GM23338 (cell line): ENCODE results near the gene CDC42BPA. TPM values are rescaled to one million over a fixed set of nuclear protein-coding genes. Genes with fewer than 3 reads are reported as not detected.

Experiments
- ATAC-seq: fragments of 200-7000 bp; cut with Tn5 transposase; 3 replicates; pipeline ENCODE4 v1.9.1; 2020
- DNase-seq: peaks from one replicate; pipeline ENCODE4 v3.0.0-alpha.2; 2015; ENCODE audit warnings: low spot score
- H2AFZ ChIP-seq: fragments of 200-600 bp; sonication (generic); 2 replicates; pipeline ENCODE4 v1.8.0; 2016; ENCODE audit warnings: antibody characterized with exemption, mild to moderate bottlenecking, moderate library complexity
- H3F3A ChIP-seq: fragments of 200-600 bp; sonication (generic); replicated peaks from 2 replicates; pipeline ENCODE4 v1.8.0; 2017; ENCODE audit warnings: antibody characterized with exemption, mixed run types, low read depth
- H3K27ac ChIP-seq: fragments of 200-600 bp; sonication (generic); 2 replicates; pipeline ENCODE4 v1.6.1; 2016; ENCODE audit warnings: low read depth
- H3K27me3 ChIP-seq: fragments of 200-600 bp; sonication (generic); 2 replicates; pipeline ENCODE4 v1.8.0; 2016; ENCODE audit warnings: mild to moderate bottlenecking, mixed run types, moderate library complexity; ENCODE audit not compliant: insufficient read depth
- H3K36me3 ChIP-seq: fragments of 200-600 bp; sonication (generic); 2 replicates; pipeline ENCODE4 v1.8.0; 2016; ENCODE audit warnings: mild to moderate bottlenecking; ENCODE audit not compliant: insufficient read depth
- H3K4me1 ChIP-seq: fragments of 200-600 bp; sonication (generic); 2 replicates; pipeline ENCODE4 v1.8.0; 2016; ENCODE audit warnings: mild to moderate bottlenecking, moderate library complexity; ENCODE audit not compliant: insufficient read depth
- H3K4me2 ChIP-seq: fragments of 200-600 bp; sonication (generic); 2 replicates; pipeline ENCODE4 v1.7.1; 2017; ENCODE audit warnings: mixed run types
- H3K4me3 ChIP-seq: fragments of 200-600 bp; sonication (generic); 2 replicates; pipeline ENCODE4 v1.6.1; 2016; ENCODE audit warnings: mixed run types
- H3K79me2 ChIP-seq: fragments of 200-600 bp; sonication (generic); replicated peaks from 2 replicates; pipeline ENCODE4 v1.8.0; 2017; ENCODE audit warnings: mild to moderate bottlenecking; ENCODE audit not compliant: insufficient read depth
- H3K9me2 ChIP-seq: fragments of 200-600 bp; sonication (generic); 2 replicates; pipeline ENCODE4 v1.8.0; 2017; ENCODE audit not compliant: insufficient read depth
- H4K20me1 ChIP-seq: fragments of 200-600 bp; sonication (generic); replicated peaks from 2 replicates; pipeline ENCODE4 v1.8.0; 2017; ENCODE audit warnings: mild to moderate bottlenecking; ENCODE audit not compliant: insufficient read depth
- H3K27ac Mint-ChIP-seq: 2 replicates; pipeline ENCODE4 v1.8.0; 2020; ENCODE audit warnings: inconsistent platforms, mild to moderate bottlenecking, moderate library complexity, mixed read lengths
- H3K27me3 Mint-ChIP-seq: 3 replicates; pipeline ENCODE4 v1.8.0; 2022; ENCODE audit warnings: low read depth, mild to moderate bottlenecking, moderate library complexity, mixed read lengths, inconsistent platforms; ENCODE audit not compliant: insufficient read depth, poor library complexity
- H3K36me3 Mint-ChIP-seq: 3 replicates; pipeline ENCODE4 v1.8.0; 2021; ENCODE audit warnings: low read depth, mild to moderate bottlenecking, inconsistent platforms, moderate library complexity, mixed read lengths
- H3K4me1 Mint-ChIP-seq: 3 replicates; pipeline ENCODE4 v1.8.0; 2020; ENCODE audit warnings: mild to moderate bottlenecking, inconsistent platforms, mixed read lengths
- H3K4me3 Mint-ChIP-seq: 3 replicates; pipeline ENCODE4 v1.8.0; 2021; ENCODE audit warnings: moderate library complexity, mild to moderate bottlenecking, inconsistent platforms, mixed read lengths
- H3K9me3 Mint-ChIP-seq: 3 replicates; pipeline ENCODE4 v1.8.0; 2020; ENCODE audit warnings: moderate library complexity, mild to moderate bottlenecking, inconsistent platforms, mixed read lengths
- CREB1 ChIP-seq: fragments of 250-450 bp; sonication (Bioruptor Pico); IDR thresholded peaks from 2 replicates; pipeline ENCODE4 v1.5.0; 2020; ENCODE audit warnings: low read depth, mild to moderate bottlenecking, moderate library complexity
- CTCF ChIP-seq, 2 experiments: fragments of 200-600 bp in 1 of 2; sonication (generic) in 1 of 2; conservative IDR thresholded peaks; 2 replicates each; pipeline versions ENCODE4 v1.5.1 to v1.6.1; 2016 to 2017; ENCODE audit warnings: antibody characterized with exemption in 2 of 2, low read depth in 2 of 2, mild to moderate bottlenecking in 2 of 2, moderate library complexity in 1 of 2
- ETS1 ChIP-seq: IDR thresholded peaks from 2 replicates; pipeline ENCODE4 v1.6.1; 2016; ENCODE audit warnings: antibody characterized with exemption
- EZH2 ChIP-seq: fragments of 200-600 bp; sonication (generic); IDR thresholded peaks from one replicate; pipeline ENCODE4 v1.8.0; 2017; ENCODE audit warnings: antibody characterized with exemption, mild to moderate bottlenecking, low read depth; ENCODE audit not compliant: unreplicated experiment
- EZH2phosphoT487 ChIP-seq: fragments of 200-600 bp; sonication (generic); IDR thresholded peaks from one replicate; pipeline ENCODE4 v1.8.1; 2018; ENCODE audit warnings: antibody characterized with exemption; ENCODE audit not compliant: unreplicated experiment
- JUNB ChIP-seq: IDR thresholded peaks from one replicate; pipeline ENCODE4 v1.6.1; 2016; ENCODE audit warnings: antibody characterized with exemption; ENCODE audit not compliant: unreplicated experiment
- NANOG ChIP-seq: IDR thresholded peaks from 2 replicates; pipeline ENCODE4 v1.6.1; 2016; ENCODE audit warnings: antibody characterized with exemption, borderline replicate concordance
- POLR2AphosphoS5 ChIP-seq: IDR thresholded peaks from 2 replicates; pipeline ENCODE4 v1.6.1; 2016; ENCODE audit warnings: antibody characterized with exemption, low read depth
- REST ChIP-seq: IDR thresholded peaks from one replicate; pipeline ENCODE4 v1.6.1; 2018; ENCODE audit warnings: antibody characterized with exemption; ENCODE audit not compliant: unreplicated experiment
- STAT1 ChIP-seq: IDR thresholded peaks from one replicate; pipeline ENCODE4 v1.6.1; 2016; ENCODE audit warnings: antibody characterized with exemption; ENCODE audit not compliant: unreplicated experiment
- ZNF114 ChIP-seq: fragments of 250-450 bp; sonication (Bioruptor Pico); IDR thresholded peaks from 2 replicates; pipeline ENCODE4 v1.5.0; 2020; ENCODE audit warnings: mild to moderate bottlenecking, moderate library complexity
- ZNF331 ChIP-seq: fragments of 250-450 bp; sonication (Bioruptor Pico); IDR thresholded peaks from 2 replicates; pipeline ENCODE4 v1.5.0; 2020; ENCODE audit warnings: low read depth, mild to moderate bottlenecking, moderate library complexity
- ZNF462 ChIP-seq: fragments of 250-450 bp; sonication (Bioruptor Pico); IDR thresholded peaks from 2 replicates; pipeline ENCODE4 v1.5.0; 2020; ENCODE audit warnings: mild to moderate bottlenecking, moderate library complexity
- polyA plus RNA-seq: library from polyadenylated mRNA; unstranded; fragments of >200 nt; fragmentation: Nextera tagmentation; extraction: Ambion mirVana; gene quantifications from 2 replicates; pipeline ENCODE4 v1.2.1, GENCODE V29; 2016
- total RNA-seq: library from RNA; depleted of rRNA; stranded (reverse); fragments of >200 nt; shearing (Covaris generic); gene quantifications from 2 replicates; pipeline ENCODE4 v1.2.3, GENCODE V29; 2014

Gene CDC42BPA
- total and polyA plus RNA-seq, 2 experiments from 2014 or later, result 17.7 to 40.1 TPM

- H3K9me2 ChIP-seq, result no peaks in the 10 kb centered on the region
- Mint-ChIP-seq H3K36me3 (peaks cover 5% of the 10 kb centered on the region; the same call in 1 of the 3 replicates), H3K4me3 (no peak overlapping the region), H3K27me3 (no peaks in the 10 kb centered on the region), H3K9me3 (peaks cover 11% of the 10 kb centered on the region), H3K27ac (no peak overlapping the region), H3K4me1 (no peaks in the 10 kb centered on the region)
- H4K20me1 ChIP-seq, result no peaks in the 10 kb centered on the region
- no peak overlapping the region for H3K27ac ChIP-seq
- H3K4me3 ChIP-seq, result no peak overlapping the region
- no peaks in the 10 kb centered on the region for H3F3A ChIP-seq
- no peaks in the 10 kb centered on the region for H3K36me3 ChIP-seq
- no peak overlapping the region for H2AFZ ChIP-seq
- no peaks in the 10 kb centered on the region for H3K79me2 ChIP-seq
- no peak for TF ChIP-seq JUNB
- TF ChIP-seq EZH2, result no peak
- TF ChIP-seq ZNF462 (CRISPR knock-in tag), result no peak
- no peak for TF ChIP-seq REST
- TF ChIP-seq ETS1, result no peak
- no peak for TF ChIP-seq CREB1 (CRISPR knock-in tag)
- TF ChIP-seq EZH2phosphoT487, result no peak
- TF ChIP-seq ZNF114 (CRISPR knock-in tag), result no peak
- no peak for TF ChIP-seq STAT1
- no peak for TF ChIP-seq NANOG
- no peak for TF ChIP-seq CTCF (conservative IDR thresholded peaks at IDR 0.05; ENCODE audit: low read depth in 2 of 2)
- TF ChIP-seq POLR2AphosphoS5, result no peak
- no peak for TF ChIP-seq ZNF331 (CRISPR knock-in tag)
- H3K4me2 ChIP-seq, result no peak overlapping the region
- DNase-seq (no peak), ATAC-seq (no peak)
- no peaks in the 10 kb centered on the region for H3K4me1 ChIP-seq
- H3K27me3 ChIP-seq, result no peaks in the 10 kb centered on the region
Observed at GRCh38 chr1:227342075-227342829, 24.0 kb upstream of the CDC42BPA start.
